ENCODE results near the gene MYMX.

DNA sequence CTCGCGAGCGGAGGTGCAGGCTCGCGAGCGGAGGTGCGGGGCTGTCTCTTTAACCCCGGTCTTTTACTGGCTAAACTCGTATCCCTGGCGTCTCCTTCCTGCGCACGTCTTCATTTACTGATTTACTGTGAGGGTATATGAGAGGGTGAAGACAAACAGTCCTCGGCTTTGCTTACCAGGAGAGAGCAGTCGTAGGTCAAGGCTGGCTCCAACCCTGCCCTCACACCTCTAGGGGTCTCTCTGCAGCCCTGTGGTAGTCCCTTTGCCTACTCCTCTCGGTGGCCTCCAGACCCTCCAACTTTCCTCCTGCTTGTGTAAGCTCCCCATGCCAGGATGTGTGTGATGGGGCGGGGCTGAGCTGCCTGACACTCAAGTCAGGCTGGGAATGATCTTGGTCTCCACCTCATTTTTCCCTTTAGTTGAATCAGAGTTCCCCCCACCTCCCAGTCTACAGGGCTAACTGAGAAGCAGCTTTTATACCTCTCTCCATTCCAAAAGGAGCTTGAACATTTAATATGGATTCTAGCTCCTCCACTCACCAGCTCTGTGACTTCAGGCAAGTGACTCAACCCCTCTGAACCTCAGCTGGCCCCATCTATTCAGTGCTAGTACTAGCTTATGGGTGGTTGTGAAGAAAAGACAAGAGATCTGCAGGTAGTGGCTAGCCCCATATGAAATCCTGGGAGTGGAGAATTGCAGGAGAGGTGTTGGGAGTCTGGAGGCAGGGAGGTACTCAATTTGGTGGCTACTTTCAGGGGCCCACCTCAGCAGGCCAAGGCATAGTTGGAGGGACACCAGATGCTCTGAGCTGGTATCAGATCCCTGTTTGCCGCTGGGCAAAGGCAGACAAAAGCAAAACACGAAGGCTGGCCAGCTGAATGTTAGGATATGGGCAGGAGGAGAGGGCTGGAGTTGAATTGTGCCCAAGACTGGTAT is 7.6 kb downstream of the MYMX start:
- no peak for TF ChIP-seq CTCF (IDR thresholded peaks at IDR 0.05)
- TF ChIP-seq POLR2A (IDR thresholded peaks at IDR 0.05), result no peak
